Measurements from ENCODE around the gene COG7. TPM values are rescaled to one million over a fixed set of nuclear protein-coding genes. Genes with fewer than 3 reads are reported as not detected.
A peak's percentile ranks its signal among the peaks of the same experiment; 100 is the strongest.

Gene COG7
- total and polyA plus RNA-seq, 2 of the 13 experiments (the other 11 are each of a cell fraction or from before 2014, with no cell fraction given) = 12.6 to 54.5 TPM

- TF ChIP-seq, protein P1, sequence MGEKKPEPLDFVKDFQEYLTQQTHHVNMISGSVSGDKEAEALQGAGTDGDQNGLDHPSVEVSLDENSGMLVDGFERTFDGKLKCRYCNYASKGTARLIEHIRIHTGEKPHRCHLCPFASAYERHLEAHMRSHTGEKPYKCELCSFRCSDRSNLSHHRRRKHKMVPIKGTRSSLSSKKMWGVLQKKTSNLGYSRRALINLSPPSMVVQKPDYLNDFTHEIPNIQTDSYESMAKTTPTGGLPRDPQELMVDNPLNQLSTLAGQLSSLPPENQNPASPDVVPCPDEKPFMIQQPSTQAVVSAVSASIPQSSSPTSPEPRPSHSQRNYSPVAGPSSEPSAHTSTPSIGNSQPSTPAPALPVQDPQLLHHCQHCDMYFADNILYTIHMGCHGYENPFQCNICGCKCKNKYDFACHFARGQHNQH (CRISPR knock-in tag; IDR thresholded peaks at IDR 0.05) = peak; percentile 89
- TF ChIP-seq ZNF3 (CRISPR knock-in tag; IDR thresholded peaks at IDR 0.05) = no peak
- TF ChIP-seq ZNF615 (CRISPR knock-in tag; IDR thresholded peaks at IDR 0.05; ENCODE audit: borderline replicate concordance) = 0 out of 2 replicates have a peak, but pooled peaks have one; percentile 79
- no peak for TF ChIP-seq LCORL (IDR thresholded peaks at IDR 0.05)
- TF ChIP-seq LCORL (CRISPR knock-in tag; IDR thresholded peaks at IDR 0.05) = peak; percentile 91
- TF ChIP-seq POLR2G (IDR thresholded peaks at IDR 0.05; ENCODE audit: low read depth, low read length) = peak; percentile 98
- TF ChIP-seq ZNF746 (CRISPR knock-in tag; IDR thresholded peaks at IDR 0.05) = peak; percentile 91
- TF ChIP-seq, protein P2, sequence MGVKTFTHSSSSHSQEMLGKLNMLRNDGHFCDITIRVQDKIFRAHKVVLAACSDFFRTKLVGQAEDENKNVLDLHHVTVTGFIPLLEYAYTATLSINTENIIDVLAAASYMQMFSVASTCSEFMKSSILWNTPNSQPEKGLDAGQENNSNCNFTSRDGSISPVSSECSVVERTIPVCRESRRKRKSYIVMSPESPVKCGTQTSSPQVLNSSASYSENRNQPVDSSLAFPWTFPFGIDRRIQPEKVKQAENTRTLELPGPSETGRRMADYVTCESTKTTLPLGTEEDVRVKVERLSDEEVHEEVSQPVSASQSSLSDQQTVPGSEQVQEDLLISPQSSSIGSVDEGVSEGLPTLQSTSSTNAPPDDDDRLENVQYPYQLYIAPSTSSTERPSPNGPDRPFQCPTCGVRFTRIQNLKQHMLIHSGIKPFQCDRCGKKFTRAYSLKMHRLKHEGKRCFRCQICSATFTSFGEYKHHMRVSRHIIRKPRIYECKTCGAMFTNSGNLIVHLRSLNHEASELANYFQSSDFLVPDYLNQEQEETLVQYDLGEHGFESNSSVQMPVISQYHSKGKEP (CRISPR knock-in tag; IDR thresholded peaks at IDR 0.05) = no peak
- TF ChIP-seq DBP (CRISPR knock-in tag; IDR thresholded peaks at IDR 0.05; ENCODE audit: not compliant biosample characterization) = peak; percentile 87
- peak; percentile 95 for TF ChIP-seq ZFP90 (CRISPR knock-in tag; IDR thresholded peaks at IDR 0.05; ENCODE audit: borderline replicate concordance)
- peak; percentile 99 for TF ChIP-seq ZNF737 (CRISPR knock-in tag; IDR thresholded peaks at IDR 0.05; ENCODE audit: borderline replicate concordance)
- TF ChIP-seq, protein P3, sequence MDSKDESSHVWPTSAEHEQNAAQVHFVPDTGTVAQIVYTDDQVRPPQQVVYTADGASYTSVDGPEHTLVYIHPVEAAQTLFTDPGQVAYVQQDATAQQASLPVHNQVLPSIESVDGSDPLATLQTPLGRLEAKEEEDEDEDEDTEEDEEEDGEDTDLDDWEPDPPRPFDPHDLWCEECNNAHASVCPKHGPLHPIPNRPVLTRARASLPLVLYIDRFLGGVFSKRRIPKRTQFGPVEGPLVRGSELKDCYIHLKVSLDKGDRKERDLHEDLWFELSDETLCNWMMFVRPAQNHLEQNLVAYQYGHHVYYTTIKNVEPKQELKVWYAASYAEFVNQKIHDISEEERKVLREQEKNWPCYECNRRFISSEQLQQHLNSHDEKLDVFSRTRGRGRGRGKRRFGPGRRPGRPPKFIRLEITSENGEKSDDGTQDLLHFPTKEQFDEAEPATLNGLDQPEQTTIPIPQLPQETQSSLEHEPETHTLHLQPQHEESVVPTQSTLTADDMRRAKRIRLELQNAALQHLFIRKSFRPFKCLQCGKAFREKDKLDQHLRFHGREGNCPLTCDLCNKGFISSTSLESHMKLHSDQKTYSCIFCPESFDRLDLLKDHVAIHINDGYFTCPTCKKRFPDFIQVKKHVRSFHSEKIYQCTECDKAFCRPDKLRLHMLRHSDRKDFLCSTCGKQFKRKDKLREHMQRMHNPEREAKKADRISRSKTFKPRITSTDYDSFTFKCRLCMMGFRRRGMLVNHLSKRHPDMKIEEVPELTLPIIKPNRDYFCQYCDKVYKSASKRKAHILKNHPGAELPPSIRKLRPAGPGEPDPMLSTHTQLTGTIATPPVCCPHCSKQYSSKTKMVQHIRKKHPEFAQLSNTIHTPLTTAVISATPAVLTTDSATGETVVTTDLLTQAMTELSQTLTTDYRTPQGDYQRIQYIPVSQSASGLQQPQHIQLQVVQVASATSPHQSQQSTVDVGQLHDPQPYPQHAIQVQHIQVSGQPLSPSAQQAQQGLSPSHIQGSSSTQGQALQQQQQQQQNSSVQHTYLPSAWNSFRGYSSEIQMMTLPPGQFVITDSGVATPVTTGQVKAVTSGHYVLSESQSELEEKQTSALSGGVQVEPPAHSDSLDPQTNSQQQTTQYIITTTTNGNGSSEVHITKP (CRISPR knock-in tag; IDR thresholded peaks at IDR 0.05; ENCODE audit: low read depth) = peak; percentile 74
- peak; percentile 90; the same call in 1 of the 2 replicates for TF ChIP-seq SP4 (CRISPR knock-in tag; IDR thresholded peaks at IDR 0.05)
- no peak for TF ChIP-seq ZFP37 (CRISPR knock-in tag; IDR thresholded peaks at IDR 0.05; ENCODE audit: borderline replicate concordance)
- TF ChIP-seq ZNF564 (CRISPR knock-in tag; IDR thresholded peaks at IDR 0.05) = peak; percentile 95
- no peak for TF ChIP-seq ZNF20 (CRISPR knock-in tag; IDR thresholded peaks at IDR 0.05)
- peak; percentile 96 for TF ChIP-seq GMEB1 (CRISPR knock-in tag; IDR thresholded peaks at IDR 0.05; ENCODE audit: borderline replicate concordance)
- TF ChIP-seq MAF1 (CRISPR knock-in tag; IDR thresholded peaks at IDR 0.05; ENCODE audit: borderline replicate concordance) = peak; percentile 13
- TF ChIP-seq SNRNP70 (IDR thresholded peaks at IDR 0.05; ENCODE audit: low read depth, low read length) = no peak
- TF ChIP-seq KAT8 (CRISPR knock-in tag; IDR thresholded peaks at IDR 0.05) = peak; percentile 96
- peak; percentile 57 for TF ChIP-seq PHF5A (CRISPR knock-in tag; IDR thresholded peaks at IDR 0.05; ENCODE audit: low read depth, unreplicated experiment)
These were observed at the start of gene COG7 (continued) for GRCh38 chr16:23452572-23453337.

Measured in HepG2 (cell line).